Body of pancreas (tissue), 4 donors: Measurements from ENCODE around the gene TAS2R10.

Experiments used
- CTCF ChIP-seq, 7 experiments: fragments of 450-650 bp in 4 of 7; fragments of 200-600 bp in 3 of 7; sonication (generic) in 3 of 7; IDR thresholded peaks; one replicate each; pipeline ENCODE4 v1.5.1; 2016 to 2019; ENCODE audit warnings: antibody characterized with exemption in 7 of 7
- POLR2A ChIP-seq, 3 donors: fragments of 450-650 bp; IDR thresholded peaks; one replicate each; pipeline ENCODE4 v1.6.1; 2016; ENCODE audit warnings: antibody characterized with exemption in 3 of 3, mild to moderate bottlenecking in 2 of 3

DNA sequence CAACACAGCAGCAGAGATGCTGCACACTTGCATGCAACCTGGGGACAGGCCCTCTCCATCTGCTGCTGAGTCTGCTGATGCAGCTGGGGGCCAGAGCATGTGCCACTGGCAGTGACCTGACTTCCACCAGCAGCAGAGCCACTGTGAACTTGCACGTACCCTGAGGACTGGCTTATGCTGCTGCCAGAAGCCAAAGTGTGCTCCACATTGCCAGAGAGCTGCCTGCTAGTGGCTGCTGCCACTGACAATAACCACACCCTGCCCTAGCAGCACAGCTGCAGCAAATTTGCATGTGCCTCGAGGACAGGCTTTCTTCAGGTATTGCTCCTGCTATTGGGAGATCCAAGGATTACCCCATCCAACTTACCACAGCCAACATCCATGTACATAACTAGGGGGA is 27.6 kb upstream of the TAS2R10 start:
- TF ChIP-seq POLR2A (IDR thresholded peaks at IDR 0.05) (no peak), CTCF (IDR thresholded peaks at IDR 0.05) (no peak)
